HCT116 (cell line): ENCODE results near the gene BCAR3. TPM values are rescaled to one million over a fixed set of nuclear protein-coding genes. Genes with fewer than 3 reads are reported as not detected.

Source experiments
- ATAC-seq: fragments of 200-7000 bp; cut with Tn5 transposase; 2 replicates; pipeline ENCODE4 v1.9.1; 2020; ENCODE audit warnings: mild to moderate bottlenecking, moderate library complexity
- BruUV-seq: library from RNA; stranded (reverse); fragments of 400-500 nt; replicated peaks from 2 replicates; lab custom pipeline; 2021; lab: Mats Ljungman, UMichigan
- CTCF ChIA-PET: fragments of 300-600 bp; sonication (Branson Sonifier 250); formaldehyde crosslinking; loops from one replicate; lab custom pipeline; 2021; ENCODE audit warnings: antibody characterized with exemption; lab: Charles Lee
- POLR2A ChIA-PET: fragments of 300-600, 350-600 bp; sonication (Branson Sonifier 250); formaldehyde crosslinking; loops from one replicate; lab custom pipeline; 2021; ENCODE audit warnings: antibody characterized with exemption; lab: Charles Lee
- RAD21 ChIA-PET, 2 experiments: fragments of 300-600 bp; sonication (Branson Sonifier 250); formaldehyde crosslinking; loops; one replicate each; lab custom pipeline; 2023; ENCODE audit warnings: low total read pairs in 2 of 2; ENCODE audit not compliant: uncharacterized antibody in 2 of 2, unreplicated experiment in 2 of 2, low non-redundant PET in 1 of 2; lab: Charles Lee
- DNase-seq: peaks from one replicate; pipeline ENCODE4 v3.0.0-alpha.2; 2010; ENCODE audit warnings: low read depth, low spot score
- H2AFZ ChIP-seq: fragments of 200-600 bp; shearing (Covaris generic), sonication (generic); 2 replicates; pipeline ENCODE4 v1.6.1; 2017; ENCODE audit warnings: low read depth, mixed run types, mixed read lengths, antibody characterized with exemption, low read length; ENCODE audit not compliant: poor library complexity, severe bottlenecking
- H3K27ac ChIP-seq: 2 replicates; pipeline ENCODE4 v1.5.1; 2012; ENCODE audit warnings: low read depth, low read length
- H3K27me3 ChIP-seq: fragments of 200-600 bp; sonication (generic); 2 replicates; pipeline ENCODE4 v1.6.1; 2016; ENCODE audit warnings: mixed run types, low read length, mixed read lengths; ENCODE audit not compliant: insufficient read depth
- H3K36me3 ChIP-seq, 2 experiments: fragments of 200-500 bp in 1 of 2; fragments of 200-600 bp in 1 of 2; sonication (Bioruptor generic) in 1 of 2; sonication (generic) in 1 of 2; 2 replicates each; pipeline versions ENCODE4 v1.5.1 to v1.6.1; 2014 to 2016; ENCODE audit warnings: low read length in 2 of 2, inconsistent platforms in 1 of 2, mixed read lengths in 1 of 2, mixed run types in 1 of 2; ENCODE audit not compliant: insufficient read depth in 2 of 2, control insufficient read depth in 1 of 2
- H3K4me1 ChIP-seq, 2 experiments: fragments of 200-600 bp in 1 of 2; sonication (generic) in 1 of 2; 2 replicates each; pipeline versions ENCODE4 v1.5.1 to v1.6.1; 2012 to 2017; ENCODE audit warnings: low read length in 2 of 2, inconsistent platforms in 1 of 2, mild to moderate bottlenecking in 1 of 2, mixed read lengths in 1 of 2, mixed run types in 1 of 2, moderate library complexity in 1 of 2; ENCODE audit not compliant: insufficient read depth in 2 of 2, control insufficient read depth in 1 of 2
- H3K4me2 ChIP-seq: fragments of 200-600 bp; sonication (generic); 2 replicates; pipeline ENCODE4 v1.6.1; 2017; ENCODE audit warnings: mixed run types, low read length, mixed read lengths
- H3K4me3 ChIP-seq, 2 experiments: fragments of 200-600 bp in 1 of 2; sonication (generic) in 1 of 2; replicated peaks in 1 of 2; 2 replicates each; pipeline ENCODE4 v1.5.1; 2011 to 2016; ENCODE audit warnings: low read length in 2 of 2, control low read depth in 1 of 2, low read depth in 1 of 2, mild to moderate bottlenecking in 1 of 2, mixed read lengths in 1 of 2, mixed run types in 1 of 2
- H3K79me2 ChIP-seq: fragments of 200-600 bp; sonication (generic); 2 replicates; pipeline ENCODE4 v1.6.1; 2017; ENCODE audit warnings: mild to moderate bottlenecking, mixed run types, low read length, moderate library complexity, mixed read lengths; ENCODE audit not compliant: insufficient read depth
- H3K9ac ChIP-seq: fragments of 200-600 bp; sonication (generic); 2 replicates; pipeline ENCODE4 v1.6.1; 2016; ENCODE audit warnings: low read length, mixed read lengths
- H3K9me2 ChIP-seq: fragments of 200-600 bp; sonication (generic), shearing (Covaris generic); 2 replicates; pipeline ENCODE4 v1.6.1; 2017; ENCODE audit warnings: mixed run types, mild to moderate bottlenecking, moderate library complexity; ENCODE audit not compliant: insufficient read depth
- H3K9me3 ChIP-seq, 2 experiments: fragments of 200-500 bp in 1 of 2; fragments of 200-600 bp in 1 of 2; sonication (Bioruptor generic) in 1 of 2; sonication (generic) in 1 of 2; 2 replicates each; pipeline ENCODE4 v1.6.1; 2014 to 2017; ENCODE audit warnings: low read length in 2 of 2, mixed read lengths in 2 of 2, inconsistent platforms in 1 of 2, low read depth in 1 of 2, mild to moderate bottlenecking in 1 of 2, mixed run types in 1 of 2, moderate library complexity in 1 of 2; ENCODE audit not compliant: control insufficient read depth in 1 of 2, insufficient read depth in 1 of 2
- H4K20me1 ChIP-seq: fragments of 200-600 bp; sonication (generic), shearing (Covaris generic); 2 replicates; pipeline ENCODE4 v1.6.1; 2017; ENCODE audit warnings: mixed run types, mild to moderate bottlenecking, moderate library complexity; ENCODE audit not compliant: insufficient read depth
- CBX3 ChIP-seq: IDR thresholded peaks from 2 replicates; pipeline ENCODE4 v1.6.1; 2012; ENCODE audit warnings: low read depth
- CEBPB ChIP-seq: IDR thresholded peaks from 2 replicates; pipeline ENCODE4 v1.6.1; 2012; ENCODE audit warnings: low read depth
- ELF1 ChIP-seq: IDR thresholded peaks from 2 replicates; pipeline ENCODE4 v1.6.1; 2012; ENCODE audit warnings: low read depth, borderline replicate concordance
- EZH2 ChIP-seq: fragments of 200-600 bp; sonication (generic); IDR thresholded peaks from 2 replicates; pipeline ENCODE4 v1.6.1; 2017; ENCODE audit warnings: antibody characterized with exemption, mixed run types
- EZH2phosphoT487 ChIP-seq: fragments of 200-600 bp; IDR thresholded peaks from 2 replicates; pipeline ENCODE4 v1.6.1; 2018; ENCODE audit warnings: antibody characterized with exemption, borderline replicate concordance
- FOSL1 ChIP-seq: IDR thresholded peaks from 2 replicates; pipeline ENCODE4 v1.6.1; 2012; ENCODE audit warnings: low read depth
- SIN3A ChIP-seq: IDR thresholded peaks from 2 replicates; pipeline ENCODE4 v1.6.1; 2012; ENCODE audit warnings: low read depth
- SRF ChIP-seq: IDR thresholded peaks from 2 replicates; pipeline ENCODE4 v1.6.1; 2012; ENCODE audit warnings: low read depth
- YY1 ChIP-seq: IDR thresholded peaks from 2 replicates; pipeline ENCODE4 v1.6.1; 2011; ENCODE audit warnings: low read length, low read depth, moderate library complexity, mild to moderate bottlenecking; ENCODE audit not compliant: insufficient replicate concordance; ENCODE audit errors: extremely low read depth
- ZFX ChIP-seq: fragments of 450-650 bp; IDR thresholded peaks from 2 replicates; pipeline ENCODE4 v1.6.1; 2017
- ZNF274 ChIP-seq: fragments of 200-500 bp; sonication (Bioruptor generic); IDR thresholded peaks from 2 replicates; pipeline ENCODE4 v1.6.1; 2014; ENCODE audit warnings: mild to moderate bottlenecking, low read depth, low read length, inconsistent platforms
- intact Hi-C: fragments of 100-400 bp; cut with micrococcal nuclease; formaldehyde crosslinking; loops from 2 replicates; pipeline ENCODE4 v1.10.0; 2022
- total RNA-seq: library from RNA; stranded (reverse); gene quantifications from one replicate; pipeline ENCODE4 v1.2.1, GENCODE V29; 2021; ENCODE audit not compliant: unreplicated experiment
- TF ChIP-seq, protein P1 (sequence below): IDR thresholded peaks from 2 replicates; pipeline ENCODE4 v1.6.1; 2011; ENCODE audit warnings: mild to moderate bottlenecking, low read length, moderate library complexity; ENCODE audit not compliant: insufficient replicate concordance; ENCODE audit errors: extremely low read depth
- TF ChIP-seq, protein P2 (sequence below): IDR thresholded peaks from 2 replicates; pipeline ENCODE4 v1.6.1; 2012
- TF ChIP-seq, protein P3 (sequence below): IDR thresholded peaks from 2 replicates; pipeline ENCODE4 v1.6.1; 2012
- TF ChIP-seq, protein P4 (sequence below): IDR thresholded peaks from 2 replicates; pipeline ENCODE4 v1.6.1; 2012; ENCODE audit warnings: low read depth

The BCAR3 gene
- total RNA-seq, 1 experiment from 2014 or later, result 24.5 TPM

DNA sequence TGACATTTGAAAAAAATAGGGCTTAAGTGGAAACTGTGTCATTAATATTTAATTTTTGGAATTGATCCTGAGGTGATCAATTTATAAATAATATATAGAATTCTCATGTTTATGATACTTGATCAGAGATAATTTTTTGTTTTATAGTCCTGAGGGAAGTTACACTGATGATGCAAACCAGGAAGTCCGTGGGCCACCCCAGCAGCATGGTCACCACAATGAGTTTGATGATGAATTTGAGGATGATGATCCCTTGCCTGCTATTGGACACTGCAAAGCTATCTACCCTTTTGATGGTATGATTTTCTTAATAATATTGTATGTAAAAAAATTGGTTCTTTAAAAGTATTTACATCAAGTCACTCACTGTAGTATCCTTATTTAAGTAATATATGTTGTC is 132.5 kb downstream of the BCAR3 start:
- H3K4me2 ChIP-seq, result no peak overlapping the region
- H3K79me2 ChIP-seq, result no peaks in the 10 kb centered on the region
- ChIA-PET RAD21 (no interaction called here), CTCF (no interaction called here), POLR2A (no interaction called here)
- no peak overlapping the region for H2AFZ ChIP-seq
- H3K4me3 ChIP-seq, result no peak overlapping the region
- no peaks in the 10 kb centered on the region for H4K20me1 ChIP-seq
- no peaks in the 10 kb centered on the region for H3K27me3 ChIP-seq
- H3K9ac ChIP-seq, result no peak overlapping the region
- intact Hi-C loops, result no loop called here
- H3K9me3 ChIP-seq, result no peaks in the 10 kb centered on the region
- H3K4me1 ChIP-seq, result peaks cover 4 to 12% of the 10 kb centered on the region in 2 experiments; a peak in 3 of 4 replicates
- BruUV-seq, result no TSS peak
- no peak overlapping the region for H3K27ac ChIP-seq
- DNase-seq, result no peak
- ATAC-seq, result no peak
- peaks cover 6% of the 10 kb centered on the region in 2 experiments; a peak in 3 of 4 replicates for H3K36me3 ChIP-seq
- TF ChIP-seq CEBPB (no peak), EZH2phosphoT487 (no peak), SIN3A (no peak), CBX3 (no peak), ELF1 (no peak), ZNF274 (no peak), EZH2 (no peak), FOSL1 (no peak), YY1 (no peak), ZFX (no peak), SRF (no peak)
- TF ChIP-seq, protein P1, sequence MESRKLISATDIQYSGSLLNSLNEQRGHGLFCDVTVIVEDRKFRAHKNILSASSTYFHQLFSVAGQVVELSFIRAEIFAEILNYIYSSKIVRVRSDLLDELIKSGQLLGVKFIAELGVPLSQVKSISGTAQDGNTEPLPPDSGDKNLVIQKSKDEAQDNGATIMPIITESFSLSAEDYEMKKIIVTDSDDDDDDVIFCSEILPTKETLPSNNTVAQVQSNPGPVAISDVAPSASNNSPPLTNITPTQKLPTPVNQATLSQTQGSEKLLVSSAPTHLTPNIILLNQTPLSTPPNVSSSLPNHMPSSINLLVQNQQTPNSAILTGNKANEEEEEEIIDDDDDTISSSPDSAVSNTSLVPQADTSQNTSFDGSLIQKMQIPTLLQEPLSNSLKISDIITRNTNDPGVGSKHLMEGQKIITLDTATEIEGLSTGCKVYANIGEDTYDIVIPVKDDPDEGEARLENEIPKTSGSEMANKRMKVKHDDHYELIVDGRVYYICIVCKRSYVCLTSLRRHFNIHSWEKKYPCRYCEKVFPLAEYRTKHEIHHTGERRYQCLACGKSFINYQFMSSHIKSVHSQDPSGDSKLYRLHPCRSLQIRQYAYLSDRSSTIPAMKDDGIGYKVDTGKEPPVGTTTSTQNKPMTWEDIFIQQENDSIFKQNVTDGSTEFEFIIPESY, result no peak
- TF ChIP-seq, protein P2, sequence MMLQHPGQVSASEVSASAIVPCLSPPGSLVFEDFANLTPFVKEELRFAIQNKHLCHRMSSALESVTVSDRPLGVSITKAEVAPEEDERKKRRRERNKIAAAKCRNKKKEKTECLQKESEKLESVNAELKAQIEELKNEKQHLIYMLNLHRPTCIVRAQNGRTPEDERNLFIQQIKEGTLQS, result no peak
- TF ChIP-seq, protein P3, sequence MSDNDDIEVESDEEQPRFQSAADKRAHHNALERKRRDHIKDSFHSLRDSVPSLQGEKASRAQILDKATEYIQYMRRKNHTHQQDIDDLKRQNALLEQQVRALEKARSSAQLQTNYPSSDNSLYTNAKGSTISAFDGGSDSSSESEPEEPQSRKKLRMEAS, result no peak
- TF ChIP-seq, protein P4, sequence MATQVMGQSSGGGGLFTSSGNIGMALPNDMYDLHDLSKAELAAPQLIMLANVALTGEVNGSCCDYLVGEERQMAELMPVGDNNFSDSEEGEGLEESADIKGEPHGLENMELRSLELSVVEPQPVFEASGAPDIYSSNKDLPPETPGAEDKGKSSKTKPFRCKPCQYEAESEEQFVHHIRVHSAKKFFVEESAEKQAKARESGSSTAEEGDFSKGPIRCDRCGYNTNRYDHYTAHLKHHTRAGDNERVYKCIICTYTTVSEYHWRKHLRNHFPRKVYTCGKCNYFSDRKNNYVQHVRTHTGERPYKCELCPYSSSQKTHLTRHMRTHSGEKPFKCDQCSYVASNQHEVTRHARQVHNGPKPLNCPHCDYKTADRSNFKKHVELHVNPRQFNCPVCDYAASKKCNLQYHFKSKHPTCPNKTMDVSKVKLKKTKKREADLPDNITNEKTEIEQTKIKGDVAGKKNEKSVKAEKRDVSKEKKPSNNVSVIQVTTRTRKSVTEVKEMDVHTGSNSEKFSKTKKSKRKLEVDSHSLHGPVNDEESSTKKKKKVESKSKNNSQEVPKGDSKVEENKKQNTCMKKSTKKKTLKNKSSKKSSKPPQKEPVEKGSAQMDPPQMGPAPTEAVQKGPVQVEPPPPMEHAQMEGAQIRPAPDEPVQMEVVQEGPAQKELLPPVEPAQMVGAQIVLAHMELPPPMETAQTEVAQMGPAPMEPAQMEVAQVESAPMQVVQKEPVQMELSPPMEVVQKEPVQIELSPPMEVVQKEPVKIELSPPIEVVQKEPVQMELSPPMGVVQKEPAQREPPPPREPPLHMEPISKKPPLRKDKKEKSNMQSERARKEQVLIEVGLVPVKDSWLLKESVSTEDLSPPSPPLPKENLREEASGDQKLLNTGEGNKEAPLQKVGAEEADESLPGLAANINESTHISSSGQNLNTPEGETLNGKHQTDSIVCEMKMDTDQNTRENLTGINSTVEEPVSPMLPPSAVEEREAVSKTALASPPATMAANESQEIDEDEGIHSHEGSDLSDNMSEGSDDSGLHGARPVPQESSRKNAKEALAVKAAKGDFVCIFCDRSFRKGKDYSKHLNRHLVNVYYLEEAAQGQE, result no peak
- no peaks in the 10 kb centered on the region for H3K9me2 ChIP-seq
